ENCODE results near the gene ABLIM1. TPM values are rescaled to one million over a fixed set of nuclear protein-coding genes. Genes with fewer than 3 reads are reported as not detected.
A peak's percentile ranks its signal among the peaks of the same experiment; 100 is the strongest.

Gene ABLIM1
- total RNA-seq, 1 experiment from 2014 or later: 89.4 TPM

GRCh38 chr10:114626841-114627240, 31.2 kb downstream of the ABLIM1 start:
- BruUV-seq (replicated peaks): no TSS peak
- no peak for DNase-seq
- CTCF ChIA-PET: no interaction called here
- H3K9me3 Mint-ChIP-seq (ENCODE audit: low read depth, unreplicated experiment): no peaks in the 10 kb centered on the region
- no peak overlapping the region for H3K4me3 Mint-ChIP-seq (ENCODE audit: low read depth, unreplicated experiment)
- peaks cover 13% of the 10 kb centered on the region for H3K36me3 Mint-ChIP-seq (ENCODE audit: insufficient read depth, unreplicated experiment)
- H3K27ac Mint-ChIP-seq (ENCODE audit: unreplicated experiment): peak overlapping the region; percentile 81
- no peaks in the 10 kb centered on the region for H3K27me3 Mint-ChIP-seq (ENCODE audit: unreplicated experiment)
- intact Hi-C loops (cut with micrococcal nuclease; ENCODE audit: unreplicated experiment): no loop called here
- H3K4me1 Mint-ChIP-seq (ENCODE audit: low read depth, unreplicated experiment): peaks cover 73% of the 10 kb centered on the region
- no peak for TF ChIP-seq CTCF (IDR thresholded peaks at IDR 0.05; ENCODE audit: unreplicated experiment)

- Mint-ChIP-seq H3K4me1 (ENCODE audit: low read depth, unreplicated experiment) (peaks cover 69% of the 10 kb centered on the region), H3K27me3 (ENCODE audit: unreplicated experiment) (no peaks in the 10 kb centered on the region), H3K36me3 (ENCODE audit: insufficient read depth, unreplicated experiment) (peaks cover 5% of the 10 kb centered on the region), H3K4me3 (ENCODE audit: low read depth, unreplicated experiment) (no peak overlapping the region), H3K27ac (ENCODE audit: unreplicated experiment) (peak overlapping the region; percentile 83), H3K9me3 (ENCODE audit: low read depth, unreplicated experiment) (peaks cover 2% of the 10 kb centered on the region)
- CTCF ChIA-PET: interaction anchor here (1.7 kb wide), 1 partner anchor 12 kb away, joined by 6 read pairs; no protein-coding TSS in a partner anchor
- no peak for TF ChIP-seq CTCF (IDR thresholded peaks at IDR 0.05; ENCODE audit: unreplicated experiment)
- no TSS peak for BruUV-seq (replicated peaks)
- DNase-seq: no peak
- intact Hi-C loops (cut with micrococcal nuclease; ENCODE audit: unreplicated experiment): loop anchor here (2.0 kb wide), 1 partner anchor 54 kb away; no protein-coding TSS in a partner anchor
These were observed 32.9 kb downstream of the ABLIM1 start for GRCh38 chr10:114624951-114625780.

GRCh38 chr10:114624422-114624821, 33.7 kb downstream of the ABLIM1 start:
- DNase-seq: no peak
- no TSS peak for BruUV-seq (replicated peaks)
- CTCF ChIA-PET: interaction anchor here (0.7 to 1.7 kb wide), 2 partner anchors 11 to 1325 kb away, joined by 4 to 6 read pairs; no protein-coding TSS in a partner anchor
- intact Hi-C loops (cut with micrococcal nuclease; ENCODE audit: unreplicated experiment): loop anchor here (2.0 kb wide), 1 partner anchor 54 kb away; no protein-coding TSS in a partner anchor
- Mint-ChIP-seq H3K4me1 (ENCODE audit: low read depth, unreplicated experiment) (peaks cover 62% of the 10 kb centered on the region), H3K4me3 (ENCODE audit: low read depth, unreplicated experiment) (no peak overlapping the region), H3K27ac (ENCODE audit: unreplicated experiment) (peak overlapping the region; percentile 83), H3K9me3 (ENCODE audit: low read depth, unreplicated experiment) (peaks cover 2% of the 10 kb centered on the region), H3K27me3 (ENCODE audit: unreplicated experiment) (no peaks in the 10 kb centered on the region), H3K36me3 (ENCODE audit: insufficient read depth, unreplicated experiment) (peaks cover 5% of the 10 kb centered on the region)
- TF ChIP-seq CTCF (IDR thresholded peaks at IDR 0.05; ENCODE audit: unreplicated experiment): no peak

- BruUV-seq (replicated peaks): no TSS peak
- H3K36me3 Mint-ChIP-seq (ENCODE audit: insufficient read depth, unreplicated experiment): peaks cover 5% of the 10 kb centered on the region
- H3K9me3 Mint-ChIP-seq (ENCODE audit: low read depth, unreplicated experiment): peaks cover 2% of the 10 kb centered on the region
- H3K4me3 Mint-ChIP-seq (ENCODE audit: low read depth, unreplicated experiment): no peak overlapping the region
- peaks cover 59% of the 10 kb centered on the region for H3K4me1 Mint-ChIP-seq (ENCODE audit: low read depth, unreplicated experiment)
- TF ChIP-seq CTCF (IDR thresholded peaks at IDR 0.05; ENCODE audit: unreplicated experiment): no peak
- no peak overlapping the region for H3K27ac Mint-ChIP-seq (ENCODE audit: unreplicated experiment)
- intact Hi-C loops (cut with micrococcal nuclease; ENCODE audit: unreplicated experiment): loop anchor here (2.0 kb wide), 1 partner anchor 55 kb away; no protein-coding TSS in a partner anchor
- CTCF ChIA-PET: interaction anchor here (0.7 to 1.7 kb wide), 2 partner anchors 10 to 1325 kb away, joined by 4 to 6 read pairs; no protein-coding TSS in a partner anchor
- H3K27me3 Mint-ChIP-seq (ENCODE audit: unreplicated experiment): no peaks in the 10 kb centered on the region
- DNase-seq: peak; percentile 39
These were observed 34.3 kb downstream of the ABLIM1 start for GRCh38 chr10:114623661-114624294.
